IPS DF 4.7 (cell line): ENCODE results near the gene VTI1A.

Source experiments
- DNase-seq: peaks from one replicate; pipeline ENCODE4 v3.0.0-alpha.2; 2013; ENCODE audit warnings: low spot score; ENCODE audit errors: extremely low read depth

VTI1A gene

GRCh38 chr10:112750427-112751167, 303.6 kb downstream of the VTI1A start:
- DNase-seq: no peak

- no peak for DNase-seq
Observed at GRCh38 chr10:112751651-112752050, 304.6 kb downstream of the VTI1A start.

- DNase-seq: no peak
Observed at GRCh38 chr10:112752288-112752687, 305.3 kb downstream of the VTI1A start.

- no peak for DNase-seq
Observed at GRCh38 chr10:112753961-112754411, 307.0 kb downstream of the VTI1A start.

GRCh38 chr10:112755446-112756234, 308.6 kb downstream of the VTI1A start:
- DNase-seq: no peak

- DNase-seq: no peak
Observed at GRCh38 chr10:112756235-112756527, 309.2 kb downstream of the VTI1A start.

GRCh38 chr10:112758961-112759360, 311.9 kb downstream of the VTI1A start:
- DNase-seq: no peak

GRCh38 chr10:112759496-112759895, 312.5 kb downstream of the VTI1A start:
- no peak for DNase-seq

GRCh38 chr10:112761256-112761655, 314.2 kb downstream of the VTI1A start:
- no peak for DNase-seq

GRCh38 chr10:112763916-112764520, 317.0 kb downstream of the VTI1A start:
- no peak for DNase-seq

- DNase-seq: no peak
Observed at GRCh38 chr10:112765717-112766235, 318.8 kb downstream of the VTI1A start.

- DNase-seq: no peak
Observed at GRCh38 chr10:112766636-112767035, 319.6 kb downstream of the VTI1A start.

GRCh38 chr10:112767156-112767555, 320.1 kb downstream of the VTI1A start:
- no peak for DNase-seq

GRCh38 chr10:112768121-112768520, 321.1 kb downstream of the VTI1A start:
- no peak for DNase-seq

- no peak for DNase-seq
Observed at GRCh38 chr10:112769081-112769480, 322.1 kb downstream of the VTI1A start.

GRCh38 chr10:112769611-112770370, 322.8 kb downstream of the VTI1A start:
- DNase-seq: no peak

- no peak for DNase-seq
Observed at GRCh38 chr10:112771733-112772132, 324.7 kb downstream of the VTI1A start.

GRCh38 chr10:112773783-112774182, 326.8 kb downstream of the VTI1A start:
- DNase-seq: no peak

GRCh38 chr10:112774210-112774609, 327.2 kb downstream of the VTI1A start:
- DNase-seq: no peak

GRCh38 chr10:112774798-112775197, 327.8 kb downstream of the VTI1A start:
- DNase-seq: no peak

GRCh38 chr10:112775381-112775780, 328.4 kb downstream of the VTI1A start:
- DNase-seq: no peak
